ENCODE results near the gene POLK. TPM values are rescaled to one million over a fixed set of nuclear protein-coding genes. Genes with fewer than 3 reads are reported as not detected.

POLK gene
- total RNA-seq, 1 experiment from 2014 or later: 7.5 TPM

DNA sequence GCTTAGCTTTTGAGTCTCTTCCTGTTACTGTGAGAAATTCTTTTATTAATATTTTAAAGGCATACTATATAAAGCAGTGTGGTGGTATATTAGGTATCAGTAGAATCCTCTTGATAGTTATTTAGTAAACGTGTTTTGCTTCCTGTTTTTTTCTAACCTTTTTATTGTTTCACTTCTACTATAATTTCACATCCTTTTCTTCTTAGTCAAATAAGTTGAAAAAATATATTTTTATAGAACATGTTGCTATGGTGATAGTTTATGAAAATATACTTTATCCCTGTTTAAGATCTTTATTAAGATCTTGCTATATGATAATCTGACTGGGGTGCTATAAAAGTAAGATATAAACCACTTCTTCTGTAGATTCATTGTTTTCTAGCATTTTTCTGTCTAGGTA is 2.1 kb downstream of the POLK start:
- intact Hi-C loops (cut with micrococcal nuclease; ENCODE audit: unreplicated experiment): loop anchor here (5.0 kb wide), 4 partner anchors 47 to 177 kb away; partner anchors contain the start of genes ANKDD1B and HMGCR
- BruUV-seq (replicated peaks): no TSS peak
- CTCF ChIA-PET: no interaction called here
- Histone ChIP-seq H3K36me3 (ENCODE audit: control insufficient read depth, insufficient read depth, low read length) (no peaks in the 10 kb centered on the region), H3K27me3 (replicated peaks; ENCODE audit: control insufficient read depth, insufficient read depth, low read length) (no peaks in the 10 kb centered on the region), H3K9me3 (no peaks in the 10 kb centered on the region), H3K4me1 (peaks cover 5% of the 10 kb centered on the region; the same call in 1 of the 2 replicates), H3K4me3 (ENCODE audit: low read depth, low read length) (no peak overlapping the region)
- Mint-ChIP-seq H3K4me3 (ENCODE audit: unreplicated experiment) (no peak overlapping the region), H3K9me3 (ENCODE audit: unreplicated experiment) (no peaks in the 10 kb centered on the region), H3K4me1 (ENCODE audit: low read depth, unreplicated experiment) (peaks cover 15% of the 10 kb centered on the region), H3K27ac (ENCODE audit: unreplicated experiment) (no peak overlapping the region), H3K27me3 (ENCODE audit: insufficient read depth, unreplicated experiment) (no peaks in the 10 kb centered on the region), H3K36me3 (ENCODE audit: insufficient read depth, unreplicated experiment) (peaks cover 13% of the 10 kb centered on the region)
- TF ChIP-seq CTCF (IDR thresholded peaks at IDR 0.05; ENCODE audit: insufficient read depth in 1 of 2, low read depth in 1 of 2, low read length in 1 of 2, severe bottlenecking in 1 of 2, unreplicated experiment in 1 of 2): no peak
- POLR2A ChIA-PET: no interaction called here
- no peak for DNase-seq

- intact Hi-C loops (cut with micrococcal nuclease; ENCODE audit: unreplicated experiment): loop anchor here (5.0 kb wide), 4 partner anchors 47 to 177 kb away; partner anchors contain the start of genes ANKDD1B and HMGCR
- CTCF ChIA-PET: no interaction called here
- Mint-ChIP-seq H3K4me3 (ENCODE audit: unreplicated experiment) (no peak overlapping the region), H3K27ac (ENCODE audit: unreplicated experiment) (no peak overlapping the region), H3K36me3 (ENCODE audit: insufficient read depth, unreplicated experiment) (peaks cover 13% of the 10 kb centered on the region), H3K9me3 (ENCODE audit: unreplicated experiment) (no peaks in the 10 kb centered on the region), H3K27me3 (ENCODE audit: insufficient read depth, unreplicated experiment) (no peaks in the 10 kb centered on the region), H3K4me1 (ENCODE audit: low read depth, unreplicated experiment) (peaks cover 13% of the 10 kb centered on the region)
- POLR2A ChIA-PET: no interaction called here
- peaks cover 5% of the 10 kb centered on the region; the same call in 1 of the 2 replicates for H3K4me1 ChIP-seq
- H3K36me3 ChIP-seq (ENCODE audit: control insufficient read depth, insufficient read depth, low read length): no peaks in the 10 kb centered on the region
- H3K27me3 ChIP-seq (replicated peaks; ENCODE audit: control insufficient read depth, insufficient read depth, low read length): no peaks in the 10 kb centered on the region
- no peak overlapping the region for H3K4me3 ChIP-seq (ENCODE audit: low read depth, low read length)
- no peaks in the 10 kb centered on the region for H3K9me3 ChIP-seq
- TF ChIP-seq CTCF (IDR thresholded peaks at IDR 0.05; ENCODE audit: insufficient read depth in 1 of 2, low read depth in 1 of 2, low read length in 1 of 2, severe bottlenecking in 1 of 2, unreplicated experiment in 1 of 2): no peak
- DNase-seq: no peak
- no TSS peak for BruUV-seq (replicated peaks)
These were observed 2.6 kb downstream of the POLK start for GRCh38 chr5:75514323-75514722.

- peaks cover 5% of the 10 kb centered on the region for H3K9me3 ChIP-seq
- Mint-ChIP-seq H3K27ac (ENCODE audit: unreplicated experiment) (no peak overlapping the region), H3K4me1 (ENCODE audit: low read depth, unreplicated experiment) (peaks cover 14% of the 10 kb centered on the region), H3K9me3 (ENCODE audit: unreplicated experiment) (peaks cover 18% of the 10 kb centered on the region), H3K4me3 (ENCODE audit: unreplicated experiment) (no peak overlapping the region), H3K36me3 (ENCODE audit: insufficient read depth, unreplicated experiment) (peaks cover 8% of the 10 kb centered on the region), H3K27me3 (ENCODE audit: insufficient read depth, unreplicated experiment) (no peaks in the 10 kb centered on the region)
- CTCF ChIA-PET: no interaction called here
- H3K27me3 ChIP-seq (replicated peaks; ENCODE audit: control insufficient read depth, insufficient read depth, low read length): no peaks in the 10 kb centered on the region
- no peak for DNase-seq
- POLR2A ChIA-PET: no interaction called here
- intact Hi-C loops (cut with micrococcal nuclease; ENCODE audit: unreplicated experiment): loop anchor here (5.0 kb wide), 1 partner anchor 98 kb away; no protein-coding TSS in a partner anchor
- H3K4me1 ChIP-seq: peaks cover 13% of the 10 kb centered on the region
- BruUV-seq (replicated peaks): no TSS peak
- H3K36me3 ChIP-seq (ENCODE audit: control insufficient read depth, insufficient read depth, low read length): no peaks in the 10 kb centered on the region
- no peak overlapping the region for H3K4me3 ChIP-seq (ENCODE audit: low read depth, low read length)
- no peak for TF ChIP-seq CTCF (IDR thresholded peaks at IDR 0.05; ENCODE audit: insufficient read depth in 1 of 2, low read depth in 1 of 2, low read length in 1 of 2, severe bottlenecking in 1 of 2, unreplicated experiment in 1 of 2)
These were observed 8.1 kb downstream of the POLK start for GRCh38 chr5:75519761-75520160.

Data from Caco-2 (cell line).